Activated naive CD4-positive, alpha-beta T cell (primary cell): ENCODE measurements around the gene HYAL2.
A peak's percentile ranks its signal among the peaks of the same experiment; 100 is the strongest.
"Not testable (repeated sequence)": the region's sequence is repeated elsewhere in the genome, so short reads cannot be mapped to it uniquely, and the experiment has no call there.

Experiments used
- DNase-seq, 4 experiments: peaks; one replicate each; lab custom pipeline; 2025; lab: John Stamatoyannopoulos, UW

Gene HYAL2

GRCh38 chr3:50312041-50312440 lies 10.5 kb downstream of the HYAL2 start:
- DNase-seq, result not testable (repeated sequence)

GRCh38 chr3:50304601-50305000 lies 17.9 kb downstream of the HYAL2 start:
- DNase-seq, result no peak

GRCh38 chr3:50303013-50303815 lies 19.3 kb downstream of the HYAL2 start, which contains the start of gene HYAL1:
Gene HYAL1 (minus strand): TSS chr3:50303574. CDS start chr3:50302956, 618 bp downstream.
- DNase-seq, result no peak

GRCh38 chr3:50302095-50303012 lies 20.2 kb downstream of the HYAL2 start:
- no peak for DNase-seq

GRCh38 chr3:50300681-50301254 lies 21.8 kb downstream of the HYAL2 start:
- DNase-seq, result no peak

GRCh38 chr3:50299929-50300680 lies 22.4 kb downstream of the HYAL2 start:
- DNase-seq, result no peak

GRCh38 chr3:50299638-50299928 lies 23.0 kb downstream of the HYAL2 start:
- DNase-seq, result no peak

- DNase-seq, result peak; percentile 95 to 99 (median 96)
These were observed 23.5 kb downstream of the HYAL2 start, which contains the start of the genes HYAL3 and NAA80 for GRCh38 chr3:50298836-50299637. Gene HYAL3 (minus strand): TSS chr3:50299405. CDS start chr3:50295602, 3,803 bp downstream. Gene NAA80 (minus strand): TSS chr3:50299405. CDS start chr3:50297463, 1,942 bp downstream.

GRCh38 chr3:50297896-50298725 lies 24.4 kb downstream of the HYAL2 start:
- no peak for DNase-seq

- DNase-seq, result no peak
These were observed 25.2 kb downstream of the HYAL2 start for GRCh38 chr3:50297384-50297775.

GRCh38 chr3:50296721-50297383 lies 25.7 kb downstream of the HYAL2 start:
- DNase-seq, result no peak

- DNase-seq, result no peak
These were observed 26.8 kb downstream of the HYAL2 start for GRCh38 chr3:50295553-50296431.

- DNase-seq, result no peak
These were observed 27.8 kb downstream of the HYAL2 start for GRCh38 chr3:50294492-50295403.

- no peak for DNase-seq
These were observed 28.5 kb downstream of the HYAL2 start for GRCh38 chr3:50294089-50294488.

GRCh38 chr3:50293079-50293801 lies 29.3 kb downstream of the HYAL2 start:
- no peak for DNase-seq
